ENCODE data around the gene MTMR4. TPM values are rescaled to one million over a fixed set of nuclear protein-coding genes. Genes with fewer than 3 reads are reported as not detected.

The MTMR4 gene
- polyA plus RNA-seq, 1 experiment, result 28.3 TPM

GRCh38 chr17:58535431-58535830 is 21.0 kb upstream of the MTMR4 start:
- TF ChIP-seq CTCF (IDR thresholded peaks at IDR 0.05; ENCODE audit: low read depth, low read length), result no peak
- ChIA-PET CTCF (interaction anchor here (1.2 to 2.3 kb wide), 2 partner anchors 16 to 42 kb away, joined by 4 to 8 read pairs; no protein-coding TSS in a partner anchor), POLR2A (interaction anchor here (0.7 kb wide), 1 partner anchor 96 kb away, joined by 3 read pairs; no protein-coding TSS in a partner anchor)
- H3K27ac ChIP-seq (ENCODE audit: low read depth, low read length), result no peak overlapping the region
- H3K4me3 ChIP-seq (ENCODE audit: low read depth, low read length), result no peak overlapping the region
- H3K9me3 ChIP-seq (ENCODE audit: control insufficient read depth, insufficient read depth, low read length), result no peaks in the 10 kb centered on the region
- H3K27me3 ChIP-seq (ENCODE audit: control insufficient read depth, insufficient read depth, low read length), result peaks cover 33% of the 10 kb centered on the region
- DNase-seq (ENCODE audit: low read depth, low spot score), result no peak

GRCh38 chr17:58534901-58535421 is 20.5 kb upstream of the MTMR4 start:
- no peak for DNase-seq (ENCODE audit: low read depth, low spot score)
- no peak overlapping the region for H3K27ac ChIP-seq (ENCODE audit: low read depth, low read length)
- no peak overlapping the region for H3K4me3 ChIP-seq (ENCODE audit: low read depth, low read length)
- H3K9me3 ChIP-seq (ENCODE audit: control insufficient read depth, insufficient read depth, low read length), result no peaks in the 10 kb centered on the region
- ChIA-PET POLR2A (no interaction called here), CTCF (interaction anchor here (0.9 to 2.3 kb wide), 4 partner anchors 15 to 43 kb away, joined by 3 to 14 read pairs (median 6); no protein-coding TSS in a partner anchor)
- TF ChIP-seq CTCF (IDR thresholded peaks at IDR 0.05; ENCODE audit: low read depth, low read length), result no peak
- H3K27me3 ChIP-seq (ENCODE audit: control insufficient read depth, insufficient read depth, low read length), result peaks cover 29% of the 10 kb centered on the region

GRCh38 chr17:58534331-58534730 is 19.9 kb upstream of the MTMR4 start:
- CTCF ChIA-PET, result interaction anchor here (0.9 to 2.3 kb wide), 3 partner anchors 14 to 43 kb away, joined by 3 to 14 read pairs (median 8); no protein-coding TSS in a partner anchor

GRCh38 chr17:58533616-58534188 is 19.3 kb upstream of the MTMR4 start:
- Histone ChIP-seq H3K27me3 (ENCODE audit: control insufficient read depth, insufficient read depth, low read length) (peaks cover 22% of the 10 kb centered on the region), H3K9me3 (ENCODE audit: control insufficient read depth, insufficient read depth, low read length) (no peaks in the 10 kb centered on the region), H3K4me3 (ENCODE audit: low read depth, low read length) (no peak overlapping the region), H3K27ac (ENCODE audit: low read depth, low read length) (no peak overlapping the region)
- TF ChIP-seq CTCF (IDR thresholded peaks at IDR 0.05; ENCODE audit: low read depth, low read length), result no peak
- no peak for DNase-seq (ENCODE audit: low read depth, low spot score)
- POLR2A ChIA-PET, result no interaction called here
- CTCF ChIA-PET, result interaction anchor here (2.3 kb wide), 2 partner anchors 15 to 44 kb away, joined by 8 to 14 read pairs; no protein-coding TSS in a partner anchor

More at GRCh38 chr17:58534331-58534730, 19.9 kb upstream of the MTMR4 start:
- no peak for TF ChIP-seq CTCF (IDR thresholded peaks at IDR 0.05; ENCODE audit: low read depth, low read length)
- H3K27ac ChIP-seq (ENCODE audit: low read depth, low read length), result no peak overlapping the region
- no peaks in the 10 kb centered on the region for H3K9me3 ChIP-seq (ENCODE audit: control insufficient read depth, insufficient read depth, low read length)
- DNase-seq (ENCODE audit: low read depth, low spot score), result no peak
- POLR2A ChIA-PET, result no interaction called here
- no peak overlapping the region for H3K4me3 ChIP-seq (ENCODE audit: low read depth, low read length)
- H3K27me3 ChIP-seq (ENCODE audit: control insufficient read depth, insufficient read depth, low read length), result peaks cover 25% of the 10 kb centered on the region

GRCh38 chr17:58532555-58532951 is 18.1 kb upstream of the MTMR4 start:
- TF ChIP-seq CTCF (IDR thresholded peaks at IDR 0.05; ENCODE audit: low read depth, low read length), result no peak
- POLR2A ChIA-PET, result interaction anchor here (1.7 kb wide), 1 partner anchor 9 kb away, joined by 5 read pairs; no protein-coding TSS in a partner anchor

More at GRCh38 chr17:58532555-58532951, 18.1 kb upstream of the MTMR4 start:
- H3K9me3 ChIP-seq (ENCODE audit: control insufficient read depth, insufficient read depth, low read length), result no peaks in the 10 kb centered on the region
- H3K27me3 ChIP-seq (ENCODE audit: control insufficient read depth, insufficient read depth, low read length), result peaks cover 24% of the 10 kb centered on the region
- no peak overlapping the region for H3K27ac ChIP-seq (ENCODE audit: low read depth, low read length)
- CTCF ChIA-PET, result interaction anchor here (2.3 kb wide), 1 partner anchor 14 kb away, joined by 14 read pairs; no protein-coding TSS in a partner anchor
- DNase-seq (ENCODE audit: low read depth, low spot score), result no peak
- H3K4me3 ChIP-seq (ENCODE audit: low read depth, low read length), result peak overlapping the region; percentile 57; the same call in 1 of the 2 replicates

Data from AG04450 (cell line).